Suprapubic skin (tissue), 4 donors: ENCODE results near the gene XPNPEP2. TPM values are rescaled to one million over a fixed set of nuclear protein-coding genes. Genes with fewer than 3 reads are reported as not detected.

ENCODE experiments used
- DNase-seq, 2 donors: peaks; one replicate each; pipeline ENCODE4 v3.0.0-alpha.2; 2019; ENCODE audit warnings: low spot score in 2 of 2
- H3K27ac ChIP-seq: fragments of 200-600 bp; sonication (generic); one replicate; pipeline ENCODE4 v1.5.1; 2019
- H3K27me3 ChIP-seq: fragments of 200-600 bp; sonication (generic); one replicate; pipeline ENCODE4 v1.5.1; 2019
- H3K36me3 ChIP-seq: fragments of 200-600 bp; sonication (generic); one replicate; pipeline ENCODE4 v1.5.1; 2019
- H3K4me1 ChIP-seq: fragments of 200-600 bp; sonication (generic); one replicate; pipeline ENCODE4 v1.5.1; 2019
- H3K4me3 ChIP-seq: fragments of 200-600 bp; sonication (generic); one replicate; pipeline ENCODE4 v1.5.1; 2019; ENCODE audit warnings: mild to moderate bottlenecking
- H3K9me3 ChIP-seq: fragments of 200-600 bp; sonication (generic); one replicate; pipeline ENCODE4 v1.5.1; 2019
- EP300 ChIP-seq: sonication (generic); formaldehyde crosslinking; IDR thresholded peaks from one replicate; pipeline ENCODE4 v1.6.1; 2017; ENCODE audit warnings: antibody characterized with exemption
- POLR2A ChIP-seq, 2 donors: fragments of 450-650 bp; IDR thresholded peaks; one replicate each; pipeline ENCODE4 v1.6.1; 2017; ENCODE audit warnings: antibody characterized with exemption in 2 of 2, mild to moderate bottlenecking in 2 of 2, moderate library complexity in 2 of 2
- POLR2AphosphoS5 ChIP-seq, 3 donors: sonication (generic); formaldehyde crosslinking; IDR thresholded peaks; one replicate each; pipeline ENCODE4 v1.6.1; 2017; ENCODE audit warnings: antibody characterized with exemption in 3 of 3
- whole genome bisulfite sequencing: methylation state at CpG from one replicate; pipeline ENCODE4 v1.1.5; 2018; 5-methylcytosine and 5-hydroxymethylcytosine counted together
- total RNA-seq, 4 donors: library from RNA; depleted of rRNA; stranded (reverse); fragments of >200 nt; gene quantifications; one replicate each; pipeline ENCODE4 v1.1.0, GENCODE V29; 2016
- TF ChIP-seq, protein P1 (sequence below), 2 donors: fragments of 200-600 bp in 1 of 2; fragments of 450-650 bp in 1 of 2; sonication (generic) in 1 of 2; IDR thresholded peaks; one replicate each; pipeline ENCODE4 v1.5.1; 2016 to 2019; ENCODE audit warnings: antibody characterized with exemption in 2 of 2, mild to moderate bottlenecking in 1 of 2, moderate library complexity in 1 of 2

The XPNPEP2 gene
- total RNA-seq, 4 donors from 2014 or later, result 0.83 to 6.1 (median 2.4) TPM

DNA sequence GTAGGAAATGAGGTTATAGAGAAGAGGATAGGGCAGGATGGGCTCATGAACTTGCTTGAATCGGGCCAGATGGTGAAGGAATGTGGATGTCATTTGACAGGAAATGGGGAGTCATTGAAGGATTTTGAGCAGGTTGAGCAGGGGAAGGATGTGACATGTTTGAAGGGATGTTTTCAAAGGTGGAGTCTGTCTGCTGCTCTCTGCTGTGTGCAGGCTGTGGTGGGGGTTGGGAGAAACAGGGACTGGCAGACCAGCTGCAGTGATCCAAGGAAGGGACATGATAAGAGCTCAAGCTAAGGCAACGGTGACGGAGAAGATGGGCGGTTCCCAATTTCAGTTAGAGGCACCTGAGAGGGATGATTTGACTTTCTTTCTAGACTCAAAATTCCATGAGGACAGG, 14.0 kb upstream of the XPNPEP2 start:
- DNase-seq, result no peak
- Histone ChIP-seq H3K4me1 (no peaks in the 10 kb centered on the region), H3K36me3 (no peaks in the 10 kb centered on the region), H3K27ac (no peak overlapping the region), H3K4me3 (no peak overlapping the region), H3K9me3 (no peaks in the 10 kb centered on the region), H3K27me3 (no peaks in the 10 kb centered on the region)
- TF ChIP-seq, protein P1, sequence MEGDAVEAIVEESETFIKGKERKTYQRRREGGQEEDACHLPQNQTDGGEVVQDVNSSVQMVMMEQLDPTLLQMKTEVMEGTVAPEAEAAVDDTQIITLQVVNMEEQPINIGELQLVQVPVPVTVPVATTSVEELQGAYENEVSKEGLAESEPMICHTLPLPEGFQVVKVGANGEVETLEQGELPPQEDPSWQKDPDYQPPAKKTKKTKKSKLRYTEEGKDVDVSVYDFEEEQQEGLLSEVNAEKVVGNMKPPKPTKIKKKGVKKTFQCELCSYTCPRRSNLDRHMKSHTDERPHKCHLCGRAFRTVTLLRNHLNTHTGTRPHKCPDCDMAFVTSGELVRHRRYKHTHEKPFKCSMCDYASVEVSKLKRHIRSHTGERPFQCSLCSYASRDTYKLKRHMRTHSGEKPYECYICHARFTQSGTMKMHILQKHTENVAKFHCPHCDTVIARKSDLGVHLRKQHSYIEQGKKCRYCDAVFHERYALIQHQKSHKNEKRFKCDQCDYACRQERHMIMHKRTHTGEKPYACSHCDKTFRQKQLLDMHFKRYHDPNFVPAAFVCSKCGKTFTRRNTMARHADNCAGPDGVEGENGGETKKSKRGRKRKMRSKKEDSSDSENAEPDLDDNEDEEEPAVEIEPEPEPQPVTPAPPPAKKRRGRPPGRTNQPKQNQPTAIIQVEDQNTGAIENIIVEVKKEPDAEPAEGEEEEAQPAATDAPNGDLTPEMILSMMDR (IDR thresholded peaks at IDR 0.05), result no peak
- TF ChIP-seq POLR2A (IDR thresholded peaks at IDR 0.05) (no peak), EP300 (no peak), POLR2AphosphoS5 (IDR thresholded peaks at IDR 0.05) (no peak)
- WGBS, result 75% methylated on average over 4 of the region's 4 CpGs

DNA sequence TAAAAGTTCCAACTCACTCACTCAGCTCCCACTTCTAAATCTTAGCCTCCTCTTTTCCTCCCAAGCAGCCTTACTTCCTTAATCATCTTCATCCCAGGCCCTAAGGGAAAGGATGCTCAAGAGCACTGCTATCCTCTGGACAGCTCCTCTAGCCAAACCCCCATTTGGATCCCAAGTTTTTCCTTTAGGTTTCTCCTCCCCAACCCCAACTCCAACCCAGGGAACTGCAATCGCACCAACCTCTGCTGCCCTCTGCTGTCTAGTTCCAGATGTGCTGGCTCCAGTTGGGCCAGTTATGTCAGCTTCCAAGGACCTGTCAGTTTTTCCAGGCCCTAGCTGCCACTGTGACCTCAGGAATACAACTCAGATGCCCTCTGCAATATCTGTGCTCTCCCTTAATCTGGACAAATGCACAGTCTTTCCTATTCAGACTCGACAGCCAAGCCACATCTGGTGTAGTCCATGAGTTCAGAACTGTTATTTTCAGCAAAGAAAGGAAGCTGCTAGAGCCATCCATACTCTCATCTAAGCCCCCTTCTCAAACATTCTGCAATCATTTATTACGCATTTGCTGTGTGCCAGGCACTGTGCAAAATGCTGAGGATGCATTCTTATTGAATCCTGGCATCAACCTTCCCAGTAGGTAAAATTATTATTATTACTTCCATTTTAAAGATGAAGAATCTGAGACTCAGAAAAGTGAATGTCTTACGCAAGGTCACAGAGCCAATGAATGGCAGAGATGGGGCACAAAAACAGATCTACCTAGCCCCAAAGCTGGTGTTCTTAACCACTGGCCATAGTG, 12.3 kb upstream of the XPNPEP2 start:
- Histone ChIP-seq H3K9me3 (no peaks in the 10 kb centered on the region), H3K27me3 (no peaks in the 10 kb centered on the region), H3K4me3 (no peak overlapping the region), H3K36me3 (no peaks in the 10 kb centered on the region), H3K4me1 (no peaks in the 10 kb centered on the region), H3K27ac (no peak overlapping the region)
- whole genome bisulfite sequencing, result 39% methylated on average over 4 of the region's 4 CpGs
- TF ChIP-seq POLR2A (IDR thresholded peaks at IDR 0.05), result no peak
- TF ChIP-seq, protein P1 (IDR thresholded peaks at IDR 0.05), result peak; percentile 54 to 56
- TF ChIP-seq EP300, result no peak
- no peak for TF ChIP-seq POLR2AphosphoS5 (IDR thresholded peaks at IDR 0.05)
- DNase-seq, result no peak

DNA sequence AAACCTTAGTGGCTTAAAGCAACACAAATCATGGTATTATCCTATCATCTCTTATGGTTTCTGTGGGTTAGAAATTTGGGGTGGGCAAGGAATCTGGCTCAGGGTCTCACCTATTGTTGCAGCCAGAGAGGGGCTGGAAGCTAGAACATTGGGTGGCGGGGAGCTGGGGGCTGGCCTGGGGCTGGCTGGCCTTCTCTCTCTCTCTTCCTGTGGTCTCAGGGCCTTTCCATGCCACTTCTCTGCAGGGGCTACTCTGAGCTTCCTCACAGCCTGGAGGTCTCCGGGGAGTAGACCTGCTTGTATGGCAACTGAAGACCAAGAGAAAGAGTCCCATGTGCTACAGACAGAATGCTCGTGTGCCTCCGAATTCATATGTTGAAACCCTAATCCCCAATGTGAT, 10.7 kb upstream of the XPNPEP2 start:
- Histone ChIP-seq H3K36me3 (no peaks in the 10 kb centered on the region), H3K27me3 (no peaks in the 10 kb centered on the region), H3K9me3 (no peaks in the 10 kb centered on the region), H3K4me3 (no peak overlapping the region), H3K4me1 (no peaks in the 10 kb centered on the region), H3K27ac (no peak overlapping the region)
- no peak for DNase-seq
- TF ChIP-seq EP300 (no peak), POLR2AphosphoS5 (IDR thresholded peaks at IDR 0.05) (no peak)
- 89% methylated on average over 4 of the region's 4 CpGs for WGBS

DNA sequence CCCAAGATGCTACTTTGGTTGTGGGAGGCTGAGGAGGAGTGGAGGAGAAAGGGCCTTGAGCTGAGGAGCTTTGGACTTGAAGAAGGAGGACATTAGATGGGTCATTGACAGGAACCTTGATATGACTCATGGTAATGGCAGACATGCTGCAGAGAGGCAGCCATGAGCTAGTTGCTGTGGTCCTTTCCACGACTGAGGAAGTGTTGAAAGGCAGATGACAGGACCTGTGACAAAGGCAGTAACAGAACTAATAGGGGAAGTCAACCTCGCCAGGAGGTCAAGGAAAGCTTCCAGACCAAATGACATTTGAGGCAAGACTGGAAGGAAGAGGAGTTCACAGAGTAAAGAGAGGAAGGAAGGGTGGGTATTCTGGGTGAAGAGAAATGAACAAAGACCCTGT, 7.6 kb upstream of the XPNPEP2 start:
- no peak for TF ChIP-seq EP300
- no peak for TF ChIP-seq POLR2A (IDR thresholded peaks at IDR 0.05)
- TF ChIP-seq, protein P1 (IDR thresholded peaks at IDR 0.05), result no peak
- no peak for TF ChIP-seq POLR2AphosphoS5 (IDR thresholded peaks at IDR 0.05)
- WGBS, result 43% methylated on average over 2 of the region's 2 CpGs
- Histone ChIP-seq H3K9me3 (no peaks in the 10 kb centered on the region), H3K36me3 (no peaks in the 10 kb centered on the region), H3K4me1 (no peaks in the 10 kb centered on the region), H3K4me3 (no peak overlapping the region), H3K27me3 (no peaks in the 10 kb centered on the region), H3K27ac (no peak overlapping the region)
- no peak for DNase-seq

GRCh38 chrX:129732857-129733256, 5.9 kb upstream of the XPNPEP2 start:
- WGBS, result 77% methylated on average over 2 of the region's 2 CpGs
- no peaks in the 10 kb centered on the region for H3K27me3 ChIP-seq
- H3K36me3 ChIP-seq, result no peaks in the 10 kb centered on the region
- peaks cover 1% of the 10 kb centered on the region for H3K4me1 ChIP-seq
- DNase-seq, result no peak
- TF ChIP-seq POLR2AphosphoS5 (IDR thresholded peaks at IDR 0.05) (no peak), POLR2A (IDR thresholded peaks at IDR 0.05) (no peak), EP300 (no peak)
- TF ChIP-seq, protein P1 (IDR thresholded peaks at IDR 0.05), result no peak
- no peak overlapping the region for H3K27ac ChIP-seq
- H3K9me3 ChIP-seq, result no peaks in the 10 kb centered on the region
- H3K4me3 ChIP-seq, result no peak overlapping the region
